ENCODE results near the gene C19orf33. TPM values are rescaled to one million over a fixed set of nuclear protein-coding genes. Genes with fewer than 3 reads are reported as not detected.

The C19orf33 gene
- polyA plus RNA-seq, 3 donors: 4.8 to 11.3 (median 10.0) TPM

Other genes starting within 250 kb of the C19orf33 start
- 1 to 10 TPM; 1.2 to 1.6 (median 1.6) TPM for gene DPF1, start 80.0 kb upstream of the C19orf33 start, polyA plus RNA-seq (ENCODE audit: insufficient read length in 3 of 3)
- gene PPP1R14A, start 47.9 kb upstream of the C19orf33 start, polyA plus RNA-seq (ENCODE audit: insufficient read length in 3 of 3): 10 to 100 TPM in 1 of 3 donors, 1 to 10 TPM in 2; 5.8 to 10.2 (median 7.8) TPM
- gene SPINT2, start 39.7 kb upstream of the C19orf33 start, polyA plus RNA-seq (ENCODE audit: insufficient read length in 3 of 3): 100 to 1,000 TPM; 289 to 347 (median 320) TPM
- gene YIF1B, start 11.7 kb downstream of the C19orf33 start, polyA plus RNA-seq (ENCODE audit: insufficient read length in 3 of 3): 10 to 100 TPM; 23.0 to 39.5 (median 33.8) TPM
- gene KCNK6, start 15.6 kb downstream of the C19orf33 start, polyA plus RNA-seq (ENCODE audit: insufficient read length in 3 of 3): 1 to 10 TPM; 3.0 to 4.0 (median 3.1) TPM
- 10 to 100 TPM in 1 of 3 donors, 1 to 10 TPM in 2; 4.6 to 11.6 (median 5.6) TPM for gene CATSPERG, start 31.6 kb downstream of the C19orf33 start, polyA plus RNA-seq (ENCODE audit: insufficient read length in 3 of 3)
- gene PSMD8, start 70.3 kb downstream of the C19orf33 start, polyA plus RNA-seq (ENCODE audit: insufficient read length in 3 of 3): 100 to 1,000 TPM; 152 to 180 (median 155) TPM
- gene GGN, start 83.8 kb downstream of the C19orf33 start, polyA plus RNA-seq (ENCODE audit: insufficient read length in 3 of 3): 1 to 10 TPM in 1 of 3 donors, under 1 TPM in 2; 0.40 to 1.0 (median 0.63) TPM
- gene SPRED3, start 84.4 kb downstream of the C19orf33 start, polyA plus RNA-seq (ENCODE audit: insufficient read length in 3 of 3): 1 to 10 TPM in 1 of 3 donors, under 1 TPM in 2; 0.80 to 1.6 (median 0.90) TPM
- gene FAM98C, start 98.8 kb downstream of the C19orf33 start, polyA plus RNA-seq (ENCODE audit: insufficient read length in 3 of 3): 10 to 100 TPM; 10.4 to 20.5 (median 15.0) TPM
- 1 to 10 TPM in 2 of 3 donors, under 1 TPM in 1; 0.79 to 1.2 (median 1.0) TPM for gene RASGRP4, start 122.0 kb downstream of the C19orf33 start, polyA plus RNA-seq (ENCODE audit: insufficient read length in 3 of 3)
- gene RYR1, start 129.4 kb downstream of the C19orf33 start, polyA plus RNA-seq (ENCODE audit: insufficient read length in 3 of 3): 1 to 10 TPM; 4.4 to 7.1 (median 5.3) TPM